ENCODE measurements around the gene FETUB. TPM values are rescaled to one million over a fixed set of nuclear protein-coding genes. Genes with fewer than 3 reads are reported as not detected.

The FETUB gene
- total and polyA plus RNA-seq, 2 of the 8 experiments (the other 6 are each of a cell fraction or from before 2014, with no cell fraction given) = 0.15 TPM; not detected in 1

GRCh38 chr3:186633481-186633880 is 6.7 kb upstream of the FETUB start:
- Histone ChIP-seq H3K79me1 (ENCODE audit: low read depth, low read length) (no peaks in the 10 kb centered on the region), H2BK15ac (ENCODE audit: low read length) (no peak overlapping the region), H3K36me3 (ENCODE audit: control insufficient read depth in 2 of 4, insufficient read depth in 4 of 4, low read length in 3 of 4) (no peaks in the 10 kb centered on the region), H3K9ac (replicated peaks in 1 of 4; ENCODE audit: extremely low read depth in 1 of 4, low read depth in 3 of 4, low read length in 3 of 4) (no peak overlapping the region), H3K9me3 (ENCODE audit: insufficient read depth in 2 of 2, low read depth in 1 of 2, low read length in 1 of 2) (no peaks in the 10 kb centered on the region), H3K23ac (ENCODE audit: insufficient read length) (no peak overlapping the region), H3K4me1 (replicated peaks in 1 of 4; ENCODE audit: control insufficient read depth in 3 of 4, insufficient read depth in 4 of 4, low read length in 3 of 4) (no peaks in the 10 kb centered on the region), H2BK5ac (ENCODE audit: low read depth, low read length) (no peak overlapping the region), H3K27me3 (replicated peaks in 1 of 4; ENCODE audit: control insufficient read depth in 3 of 4, extremely low read depth in 1 of 4, insufficient read depth in 3 of 4, low read length in 3 of 4) (no peaks in the 10 kb centered on the region), H3K79me2 (ENCODE audit: control insufficient read depth in 1 of 2, insufficient read depth in 2 of 2, low read length in 2 of 2) (no peaks in the 10 kb centered on the region), H4K91ac (replicated peaks; ENCODE audit: insufficient read length, low read length) (no peak overlapping the region), H3K4me3 (ENCODE audit: extremely low read depth in 1 of 4, insufficient read depth in 2 of 4, low read depth in 3 of 4, low read length in 4 of 4) (no peak overlapping the region), H3K23me2 (ENCODE audit: low read depth, low read length) (peaks cover 2% of the 10 kb centered on the region; the same call in 1 of the 2 replicates), H2AFZ (ENCODE audit: low read length) (no peak overlapping the region), H2BK20ac (ENCODE audit: low read length) (no peak overlapping the region), H4K5ac (ENCODE audit: insufficient read length, low read depth, low read length) (no peak overlapping the region), H2BK12ac (ENCODE audit: low read depth, low read length) (no peak overlapping the region), H4K8ac (ENCODE audit: extremely low read depth, insufficient read depth, low read length) (no peak overlapping the region), H2AK5ac (ENCODE audit: low read depth, low read length) (no peak overlapping the region), H3K4ac (replicated peaks; ENCODE audit: insufficient read length, low read depth, low read length) (no peak overlapping the region), H2BK120ac (replicated peaks; ENCODE audit: low read depth, low read length) (no peak overlapping the region), H4K20me1 (replicated peaks in 1 of 2; ENCODE audit: control insufficient read depth in 1 of 2, insufficient read depth in 2 of 2, low read length in 2 of 2) (no peaks in the 10 kb centered on the region), H3K14ac (ENCODE audit: insufficient read length) (no peak overlapping the region), H3K18ac (ENCODE audit: extremely low read depth, low read length) (no peak overlapping the region), H3K4me2 (ENCODE audit: insufficient read depth in 1 of 2, low read depth in 2 of 2, low read length in 2 of 2) (no peak overlapping the region), H3K27ac (ENCODE audit: low read depth, low read length) (no peak overlapping the region), H3K56ac (replicated peaks; ENCODE audit: insufficient read length, low read depth, low read length) (no peak overlapping the region)
- no peak for FAIRE-seq
- DNase-seq (ENCODE audit: low read depth in 1 of 2, low spot score in 2 of 2) = no peak
- CTCF ChIA-PET (ENCODE audit: partially characterized antibody) = interaction anchor here (0.9 to 5.8 kb wide), 4 partner anchors 10 to 19 kb away, joined by 3 to 50 read pairs (median 4); no protein-coding TSS in a partner anchor
- TF ChIP-seq CEBPB (IDR thresholded peaks at IDR 0.05; ENCODE audit: low read depth, low read length) (peak; percentile 71; the same call in 1 of the 2 replicates), FOSL1 (IDR thresholded peaks at IDR 0.05; ENCODE audit: insufficient read depth, low read depth, low read length) (no peak), HDAC2 (IDR thresholded peaks at IDR 0.05; ENCODE audit: borderline replicate concordance in 1 of 2, low read depth in 2 of 2, low read length in 2 of 2) (no peak), CHD1 (IDR thresholded peaks at IDR 0.05; ENCODE audit: low read depth, low read length) (no peak), TEAD4 (IDR thresholded peaks at IDR 0.05; ENCODE audit: low read depth, low read length) (no peak), SP4 (IDR thresholded peaks at IDR 0.05; ENCODE audit: low read length) (no peak), SRF (IDR thresholded peaks at IDR 0.05; ENCODE audit: low read depth, low read length) (no peak), SUZ12 (IDR thresholded peaks at IDR 0.05; ENCODE audit: low read length) (no peak), BRCA1 (IDR thresholded peaks at IDR 0.05; ENCODE audit: low read depth, low read length) (no peak)
- POLR2A ChIA-PET (ENCODE audit: partially characterized antibody) = interaction anchor here (0.9 to 1.9 kb wide), 2 partner anchors 10 to 150 kb away, joined by 3 to 9 read pairs; partner anchors contain the start of gene EIF4A2
